NT2/D1 (cell line): ENCODE results near the gene UQCC2.
A peak's percentile ranks its signal among the peaks of the same experiment; 100 is the strongest.

ENCODE experiments used
- DNase-seq: peaks from one replicate; pipeline ENCODE4 v3.0.0-alpha.2; 2011; ENCODE audit warnings: low read depth, low spot score
- H3K27me3 ChIP-seq: 2 replicates; pipeline ENCODE4 v1.6.0; 2011; ENCODE audit warnings: mild to moderate bottlenecking; ENCODE audit not compliant: insufficient read length, insufficient read depth
- H3K36me3 ChIP-seq: 2 replicates; pipeline ENCODE4 v1.6.1; 2011; ENCODE audit warnings: mild to moderate bottlenecking, low read length, mixed read lengths; ENCODE audit not compliant: insufficient read depth, insufficient read length
- H3K4me1 ChIP-seq: 2 replicates; pipeline ENCODE4 v1.5.1; 2011; ENCODE audit not compliant: insufficient read depth, insufficient read length
- H3K4me3 ChIP-seq: 2 replicates; pipeline ENCODE4 v1.5.1; 2011; ENCODE audit warnings: low read depth; ENCODE audit not compliant: insufficient read length
- H3K9ac ChIP-seq: 2 replicates; pipeline ENCODE4 v1.6.0; 2011; ENCODE audit warnings: low read depth; ENCODE audit not compliant: insufficient read length
- H3K9me3 ChIP-seq: 2 replicates; pipeline ENCODE4 v1.5.1; 2011; ENCODE audit warnings: mild to moderate bottlenecking, low read length; ENCODE audit not compliant: insufficient read depth
- SUZ12 ChIP-seq: IDR thresholded peaks from 2 replicates; pipeline ENCODE4 v1.6.1; 2011; ENCODE audit not compliant: insufficient read length, insufficient read depth; ENCODE audit errors: extremely low read depth
- YY1 ChIP-seq: IDR thresholded peaks from 2 replicates; pipeline ENCODE4 v1.6.1; 2011; ENCODE audit not compliant: insufficient read length, insufficient read depth
- ZNF274 ChIP-seq: IDR thresholded peaks from 2 replicates; pipeline ENCODE4 v1.6.1; 2011; ENCODE audit warnings: mild to moderate bottlenecking, low read depth, low read length

UQCC2 gene

DNA sequence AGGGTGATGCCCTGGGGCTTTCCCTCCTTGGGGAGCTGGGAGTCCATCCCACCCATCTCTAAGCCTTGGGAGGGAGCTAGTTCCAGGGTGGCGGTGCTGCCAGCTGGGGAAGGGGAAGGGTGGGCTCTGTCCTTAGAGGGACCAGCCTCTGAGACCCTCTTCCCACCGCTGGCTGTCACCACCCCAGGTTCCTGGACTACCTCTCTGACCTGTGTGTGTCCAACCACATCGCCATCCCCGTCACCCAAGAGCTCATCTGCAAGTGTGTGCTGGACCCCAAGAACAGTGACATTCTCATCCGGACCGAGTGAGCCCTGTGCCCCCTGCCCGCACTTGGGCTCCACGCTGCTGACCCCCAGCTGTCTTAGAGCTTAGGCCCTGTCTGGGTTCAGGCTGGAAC lies 43.2 kb downstream of the UQCC2 start:
- Histone ChIP-seq H3K9ac (no peak overlapping the region), H3K4me1 (peaks cover 4% of the 10 kb centered on the region), H3K36me3 (peaks cover 17% of the 10 kb centered on the region), H3K27me3 (no peaks in the 10 kb centered on the region), H3K4me3 (no peak overlapping the region), H3K9me3 (no peaks in the 10 kb centered on the region)
- no peak for DNase-seq
- TF ChIP-seq ZNF274 (no peak), SUZ12 (no peak), YY1 (no peak)

DNA sequence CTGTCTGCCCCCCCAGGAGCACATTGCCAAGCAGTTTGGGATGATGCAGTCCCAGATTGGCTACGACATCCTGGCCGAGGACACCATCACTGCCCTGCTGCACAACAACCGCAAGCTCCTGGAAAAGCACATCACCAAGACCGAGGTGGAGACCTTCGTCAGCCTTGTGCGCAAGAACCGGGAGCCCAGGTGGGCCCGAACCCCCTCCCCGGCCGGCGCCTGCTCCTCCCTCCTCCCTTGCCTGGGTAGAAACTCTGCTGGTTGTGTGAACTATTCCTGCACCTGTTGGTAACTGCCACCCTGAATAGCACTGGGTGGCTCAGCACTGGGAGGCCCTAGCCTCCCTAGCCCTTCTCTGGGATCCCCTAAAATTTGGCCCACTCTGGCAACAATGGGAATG lies 43.7 kb downstream of the UQCC2 start:
- TF ChIP-seq SUZ12 (no peak), YY1 (no peak), ZNF274 (no peak)
- Histone ChIP-seq H3K27me3 (no peaks in the 10 kb centered on the region), H3K9ac (no peak overlapping the region), H3K4me1 (no peaks in the 10 kb centered on the region), H3K9me3 (no peaks in the 10 kb centered on the region), H3K36me3 (peaks cover 17% of the 10 kb centered on the region), H3K4me3 (no peak overlapping the region)
- DNase-seq: no peak

DNA sequence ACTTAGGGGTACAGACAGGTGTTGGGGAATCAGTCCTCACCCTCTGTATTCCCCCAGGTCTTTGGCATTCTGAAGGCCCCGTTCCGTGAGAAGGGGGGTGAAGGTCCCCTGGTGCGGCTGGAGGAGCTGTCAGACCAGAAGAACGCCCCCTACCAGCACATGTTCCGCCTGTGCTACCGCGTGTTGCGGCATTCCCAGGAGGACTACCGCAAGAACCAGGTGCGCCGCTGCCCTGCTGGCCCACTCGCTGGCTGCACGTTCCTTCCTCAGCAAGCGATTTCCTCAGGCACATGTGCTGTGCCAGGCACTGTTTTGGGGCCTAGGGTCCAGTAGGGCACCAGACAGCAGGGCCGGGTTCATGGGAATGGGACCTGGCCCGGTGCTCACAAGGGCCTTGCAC lies 44.4 kb downstream of the UQCC2 start:
- Histone ChIP-seq H3K4me3 (no peak overlapping the region), H3K36me3 (peaks cover 17% of the 10 kb centered on the region), H3K9me3 (no peaks in the 10 kb centered on the region), H3K9ac (no peak overlapping the region), H3K4me1 (no peaks in the 10 kb centered on the region), H3K27me3 (no peaks in the 10 kb centered on the region)
- no peak for DNase-seq
- TF ChIP-seq YY1 (no peak), ZNF274 (no peak), SUZ12 (no peak)

DNA sequence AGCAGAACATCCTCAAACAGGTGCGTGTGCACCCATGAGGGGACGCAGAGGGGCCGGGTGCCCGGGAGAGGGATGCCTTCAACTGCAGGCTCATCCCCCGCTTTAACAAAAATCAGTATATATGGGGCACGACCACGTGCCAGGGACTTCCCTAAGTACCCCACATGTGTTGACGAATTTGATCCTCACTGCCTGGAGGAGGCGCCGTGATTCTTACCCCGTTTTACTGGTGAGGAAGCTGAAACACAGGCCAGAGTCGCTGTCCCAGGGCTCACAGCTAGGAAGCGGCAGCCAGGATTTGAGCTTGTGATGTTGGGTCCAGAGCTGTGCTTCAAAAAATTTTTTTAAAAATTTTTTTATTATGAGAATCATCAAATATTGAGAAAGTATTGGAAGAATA lies 45.5 kb downstream of the UQCC2 start:
- peak; percentile 1 for DNase-seq
- H3K27me3 ChIP-seq: no peaks in the 10 kb centered on the region
- TF ChIP-seq YY1: no peak
- no peak for TF ChIP-seq SUZ12
- TF ChIP-seq ZNF274: no peak
- peaks cover 17% of the 10 kb centered on the region for H3K36me3 ChIP-seq
- H3K4me1 ChIP-seq: no peaks in the 10 kb centered on the region
- H3K9ac ChIP-seq: no peak overlapping the region
- H3K4me3 ChIP-seq: no peak overlapping the region
- H3K9me3 ChIP-seq: no peaks in the 10 kb centered on the region

DNA sequence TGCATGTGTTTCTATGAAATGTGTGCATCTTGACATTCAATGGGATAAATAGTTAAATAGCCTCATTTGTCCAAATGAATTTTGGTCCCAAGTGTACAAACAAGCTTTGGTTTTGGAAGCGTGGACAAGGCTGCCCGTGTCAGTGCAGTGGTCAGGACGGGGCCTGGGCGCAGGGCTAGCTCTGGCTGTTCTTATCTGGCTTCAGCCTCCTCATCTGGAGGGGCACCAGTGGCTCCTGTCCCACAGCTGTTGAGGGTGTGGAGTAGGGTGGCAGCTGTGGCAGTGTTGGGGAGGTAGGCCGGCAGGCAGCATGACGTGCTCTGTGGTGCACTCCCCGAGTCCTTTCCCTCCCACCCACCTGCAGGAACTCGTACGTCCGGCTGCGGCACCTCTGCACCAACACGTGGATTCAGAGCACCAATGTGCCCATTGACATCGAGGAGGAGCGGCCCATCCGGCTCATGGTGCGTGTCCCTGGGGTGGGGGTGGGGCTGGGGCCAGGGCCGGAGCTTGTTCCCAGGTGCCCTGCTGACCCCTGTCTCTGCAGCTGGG lies 46.9 kb downstream of the UQCC2 start:
- H3K36me3 ChIP-seq: peaks cover 14% of the 10 kb centered on the region

DNA sequence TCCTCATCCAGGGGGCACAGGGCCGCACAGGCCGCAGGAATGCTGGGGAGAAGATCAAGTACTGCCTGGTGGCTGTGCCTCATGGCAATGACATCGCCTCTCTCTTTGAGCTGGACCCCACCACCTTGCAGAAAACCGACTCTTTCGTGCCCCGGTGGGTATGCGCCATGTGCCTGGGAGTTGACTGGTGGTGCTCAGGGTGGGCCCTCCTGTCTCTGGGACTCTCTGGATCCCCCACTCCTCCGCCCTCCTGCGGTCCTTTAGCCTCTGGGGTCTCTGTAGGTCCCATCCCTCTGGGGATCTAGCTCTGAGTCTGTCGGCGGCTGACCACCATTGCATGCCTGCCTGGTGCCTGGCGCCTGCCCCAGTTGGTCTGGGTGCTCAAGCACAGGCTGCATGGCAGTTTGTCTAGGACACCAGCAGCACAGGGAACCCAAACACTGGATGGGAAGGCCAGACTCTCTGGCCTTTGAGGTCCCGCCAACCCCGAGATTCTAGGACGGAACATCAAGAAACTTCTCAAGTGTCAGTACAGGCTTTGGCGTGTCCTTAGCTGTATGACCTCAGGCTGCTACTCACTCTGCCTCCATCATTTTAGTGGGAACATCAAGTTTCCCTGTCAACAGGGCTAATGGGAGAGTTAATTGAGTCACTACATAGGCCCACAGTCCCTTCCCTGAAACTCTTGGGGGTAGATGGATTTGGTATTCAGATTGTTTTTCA lies 47.6 kb downstream of the UQCC2 start:
- Histone ChIP-seq H3K27me3 (no peaks in the 10 kb centered on the region), H3K4me1 (no peaks in the 10 kb centered on the region), H3K4me3 (no peak overlapping the region), H3K36me3 (peaks cover 10% of the 10 kb centered on the region), H3K9me3 (no peaks in the 10 kb centered on the region), H3K9ac (no peak overlapping the region)
- TF ChIP-seq ZNF274 (no peak), YY1 (no peak), SUZ12 (no peak)
- no peak for DNase-seq

More for the DNA sequence above, 46.9 kb downstream of the UQCC2 start:
- no peak overlapping the region for H3K9ac ChIP-seq
- TF ChIP-seq ZNF274: no peak
- TF ChIP-seq YY1: no peak
- TF ChIP-seq SUZ12: no peak
- H3K4me1 ChIP-seq: no peaks in the 10 kb centered on the region
- H3K4me3 ChIP-seq: no peak overlapping the region
- no peaks in the 10 kb centered on the region for H3K27me3 ChIP-seq
- no peaks in the 10 kb centered on the region for H3K9me3 ChIP-seq
- no peak for DNase-seq

DNA sequence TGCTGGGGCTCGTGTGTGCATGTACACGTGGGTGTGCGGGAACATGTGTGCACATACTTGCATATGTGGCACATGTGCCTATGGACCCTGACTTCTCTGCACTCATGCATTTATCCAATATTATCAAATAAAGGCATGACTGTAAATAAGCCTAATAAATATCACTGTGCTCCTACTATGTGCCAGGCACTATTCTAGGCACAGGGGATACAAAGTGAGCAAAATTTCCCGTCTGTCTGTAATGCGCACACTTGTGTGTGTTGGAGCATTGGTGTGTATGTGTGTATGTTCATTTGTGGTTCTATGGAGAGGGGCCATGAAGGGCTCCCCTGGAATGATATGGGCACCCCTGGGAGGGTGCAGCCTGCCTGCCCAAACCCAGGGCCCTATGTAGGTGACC lies 48.5 kb downstream of the UQCC2 start:
- Histone ChIP-seq H3K4me1 (no peaks in the 10 kb centered on the region), H3K4me3 (no peak overlapping the region), H3K36me3 (peaks cover 2% of the 10 kb centered on the region), H3K9ac (no peak overlapping the region), H3K9me3 (no peaks in the 10 kb centered on the region), H3K27me3 (no peaks in the 10 kb centered on the region)
- no peak for TF ChIP-seq ZNF274
- no peak for TF ChIP-seq YY1
- TF ChIP-seq SUZ12: no peak
- no peak for DNase-seq
